Loucy (cell line): Measurements from ENCODE around the gene WASHC2C.
"Not testable (repeated sequence)": the region's sequence is repeated elsewhere in the genome, so short reads cannot be mapped to it uniquely, and the experiment has no call there.

ENCODE experiments used
- CTCF ChIP-seq: fragments of 200-600 bp; sonication (generic); conservative IDR thresholded peaks from 2 replicates; pipeline ENCODE4 v1.5.1; 2014; ENCODE audit warnings: mild to moderate bottlenecking, antibody characterized with exemption, low read length
- EZH2phosphoT487 ChIP-seq: fragments of 200-600 bp; IDR thresholded peaks from 2 replicates; pipeline ENCODE4 v1.6.1; 2018; ENCODE audit warnings: antibody characterized with exemption, mild to moderate bottlenecking, moderate library complexity, borderline replicate concordance

GRCh38 chr10:45756065-45756464, 29.0 kb downstream of the WASHC2C start:
- TF ChIP-seq CTCF, EZH2phosphoT487: not testable (repeated sequence)
